Lower leg skin (tissue), 3 donors: ENCODE measurements around the gene PDSS1.
"Not testable (repeated sequence)": the region's sequence is repeated elsewhere in the genome, so short reads cannot be mapped to it uniquely, and the experiment has no call there.

Experiments used
- CTCF ChIP-seq, 3 donors: fragments of 450-650 bp; IDR thresholded peaks; one replicate each; pipeline ENCODE4 v1.5.1; 2016; ENCODE audit warnings: antibody characterized with exemption in 3 of 3, mild to moderate bottlenecking in 3 of 3, moderate library complexity in 2 of 3
- POLR2A ChIP-seq, 2 donors: fragments of 450-650 bp; IDR thresholded peaks; one replicate each; pipeline ENCODE4 v1.6.1; 2016 to 2017; ENCODE audit warnings: antibody characterized with exemption in 2 of 2, mild to moderate bottlenecking in 1 of 2, moderate library complexity in 1 of 2

DNA sequence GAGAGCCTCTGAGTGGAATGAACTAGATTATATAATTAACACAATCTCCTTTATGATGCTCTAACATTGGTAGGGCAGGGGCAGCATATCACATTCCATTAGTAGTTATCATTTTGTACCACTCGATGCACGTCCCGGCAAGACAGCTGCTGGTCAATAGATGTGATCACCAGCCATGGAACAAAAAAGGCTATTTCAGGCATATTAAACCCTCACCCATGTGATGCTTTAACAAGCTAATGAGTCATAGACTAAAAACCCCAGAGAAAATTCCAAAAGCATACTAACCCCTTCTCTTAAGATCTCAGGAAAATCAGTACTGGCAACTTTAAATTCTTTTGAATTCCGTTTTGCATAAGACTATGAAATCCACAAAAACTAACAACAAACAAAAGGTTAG lies 3.0 kb upstream of the PDSS1 start:
- TF ChIP-seq CTCF, POLR2A (IDR thresholded peaks at IDR 0.05): not testable (repeated sequence)
